OCI-LY7 (cell line): Measurements from ENCODE around the gene FOLR1.

ENCODE experiments used
- EZH2phosphoT487 ChIP-seq: fragments of 200-600 bp; sonication (generic); IDR thresholded peaks from 2 replicates; pipeline ENCODE4 v1.6.1; 2018; ENCODE audit warnings: low read depth, borderline replicate concordance, mild to moderate bottlenecking, mixed run types, antibody characterized with exemption, low read length, moderate library complexity, mixed read lengths
- TF ChIP-seq, protein P1 (sequence below): fragments of 200-600 bp; sonication (generic); conservative IDR thresholded peaks from 2 replicates; pipeline ENCODE4 v1.5.1; 2014; ENCODE audit warnings: mild to moderate bottlenecking, antibody characterized with exemption, low read length, moderate library complexity, mixed read lengths

DNA sequence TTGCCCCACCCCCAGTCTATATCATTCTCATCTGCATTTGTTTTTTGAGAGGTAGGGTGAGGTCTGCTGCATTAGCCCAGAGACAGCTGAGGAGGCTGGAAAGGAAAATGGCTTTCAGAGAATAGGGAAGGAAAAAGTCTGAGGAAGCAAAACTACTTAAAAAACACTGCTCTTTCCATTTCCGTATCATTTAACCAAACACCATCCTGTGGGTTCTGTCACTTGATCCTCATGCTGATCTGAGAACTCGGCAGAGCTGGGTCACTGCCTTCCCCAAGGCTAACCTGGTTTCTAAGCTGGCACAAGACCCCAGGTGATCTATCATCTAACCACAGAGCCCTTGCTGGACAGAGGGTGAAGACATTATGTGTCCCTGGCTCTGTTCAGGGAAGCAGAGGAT, 25.9 kb downstream of the FOLR1 start:
- TF ChIP-seq, protein P1, sequence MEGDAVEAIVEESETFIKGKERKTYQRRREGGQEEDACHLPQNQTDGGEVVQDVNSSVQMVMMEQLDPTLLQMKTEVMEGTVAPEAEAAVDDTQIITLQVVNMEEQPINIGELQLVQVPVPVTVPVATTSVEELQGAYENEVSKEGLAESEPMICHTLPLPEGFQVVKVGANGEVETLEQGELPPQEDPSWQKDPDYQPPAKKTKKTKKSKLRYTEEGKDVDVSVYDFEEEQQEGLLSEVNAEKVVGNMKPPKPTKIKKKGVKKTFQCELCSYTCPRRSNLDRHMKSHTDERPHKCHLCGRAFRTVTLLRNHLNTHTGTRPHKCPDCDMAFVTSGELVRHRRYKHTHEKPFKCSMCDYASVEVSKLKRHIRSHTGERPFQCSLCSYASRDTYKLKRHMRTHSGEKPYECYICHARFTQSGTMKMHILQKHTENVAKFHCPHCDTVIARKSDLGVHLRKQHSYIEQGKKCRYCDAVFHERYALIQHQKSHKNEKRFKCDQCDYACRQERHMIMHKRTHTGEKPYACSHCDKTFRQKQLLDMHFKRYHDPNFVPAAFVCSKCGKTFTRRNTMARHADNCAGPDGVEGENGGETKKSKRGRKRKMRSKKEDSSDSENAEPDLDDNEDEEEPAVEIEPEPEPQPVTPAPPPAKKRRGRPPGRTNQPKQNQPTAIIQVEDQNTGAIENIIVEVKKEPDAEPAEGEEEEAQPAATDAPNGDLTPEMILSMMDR, result no peak
- TF ChIP-seq EZH2phosphoT487, result no peak
